Fibroblast of lung (primary cell): ENCODE results near the gene RAPGEF5.

ENCODE experiments used
- EZH2 ChIP-seq: IDR thresholded peaks from 2 replicates; pipeline ENCODE4 v1.5.1; 2012; ENCODE audit warnings: low read length, control low read depth, mild to moderate bottlenecking; ENCODE audit errors: missing control alignments
- TF ChIP-seq, protein P1 (sequence below), 2 donors: IDR thresholded peaks in 1 of 2; conservative IDR thresholded peaks in 1 of 2; 1 replicate in 1 of 2; 2 replicates in 1 of 2; pipeline ENCODE4 v1.5.1; 2011 to 2012; ENCODE audit warnings: low read length in 2 of 2, control low read depth in 1 of 2, inconsistent platforms in 1 of 2, low read depth in 1 of 2, mild to moderate bottlenecking in 1 of 2

DNA sequence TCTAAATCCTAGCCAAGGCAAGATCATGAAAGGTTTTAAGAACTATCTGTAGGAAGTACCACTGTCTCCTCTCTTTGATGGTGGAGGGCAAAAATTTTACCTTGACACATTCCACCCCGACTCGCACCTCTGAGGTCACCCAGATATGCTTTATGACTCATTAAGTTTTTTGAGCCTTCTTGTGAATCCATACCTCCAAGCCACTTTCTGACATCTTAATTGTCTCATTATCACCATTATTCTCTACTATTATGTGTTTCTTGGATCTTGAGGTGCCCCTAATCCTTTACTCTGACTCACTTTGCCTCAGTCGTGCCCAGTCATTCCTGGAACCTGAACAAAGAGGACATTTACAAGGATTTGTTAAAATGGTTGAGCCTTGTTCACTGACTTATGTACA, 146.6 kb downstream of the RAPGEF5 start:
- TF ChIP-seq, protein P1, sequence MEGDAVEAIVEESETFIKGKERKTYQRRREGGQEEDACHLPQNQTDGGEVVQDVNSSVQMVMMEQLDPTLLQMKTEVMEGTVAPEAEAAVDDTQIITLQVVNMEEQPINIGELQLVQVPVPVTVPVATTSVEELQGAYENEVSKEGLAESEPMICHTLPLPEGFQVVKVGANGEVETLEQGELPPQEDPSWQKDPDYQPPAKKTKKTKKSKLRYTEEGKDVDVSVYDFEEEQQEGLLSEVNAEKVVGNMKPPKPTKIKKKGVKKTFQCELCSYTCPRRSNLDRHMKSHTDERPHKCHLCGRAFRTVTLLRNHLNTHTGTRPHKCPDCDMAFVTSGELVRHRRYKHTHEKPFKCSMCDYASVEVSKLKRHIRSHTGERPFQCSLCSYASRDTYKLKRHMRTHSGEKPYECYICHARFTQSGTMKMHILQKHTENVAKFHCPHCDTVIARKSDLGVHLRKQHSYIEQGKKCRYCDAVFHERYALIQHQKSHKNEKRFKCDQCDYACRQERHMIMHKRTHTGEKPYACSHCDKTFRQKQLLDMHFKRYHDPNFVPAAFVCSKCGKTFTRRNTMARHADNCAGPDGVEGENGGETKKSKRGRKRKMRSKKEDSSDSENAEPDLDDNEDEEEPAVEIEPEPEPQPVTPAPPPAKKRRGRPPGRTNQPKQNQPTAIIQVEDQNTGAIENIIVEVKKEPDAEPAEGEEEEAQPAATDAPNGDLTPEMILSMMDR (conservative IDR thresholded peaks at IDR 0.05 in 1 of 2, IDR thresholded peaks at IDR 0.05 in 1 of 2; ENCODE audit: low read depth in 1 of 2, low read length in 2 of 2) = no peak
- no peak for TF ChIP-seq EZH2
